Pancreas (tissue), 10 donors: ENCODE results near the gene SYNE2. TPM values are rescaled to one million over a fixed set of nuclear protein-coding genes. Genes with fewer than 3 reads are reported as not detected.

Experiments used
- ATAC-seq, 4 donors: fragments of 200-7000 bp; cut with Tn5 transposase; one replicate each; pipeline versions ENCODE4 v1.8.0 to v1.9.1; 2020; ENCODE audit warnings: mild to moderate bottlenecking in 4 of 4, moderate library complexity in 4 of 4
- DNase-seq, 6 donors: peaks; one replicate each; pipeline ENCODE4 v3.0.0-alpha.2; 2020
- FAIRE-seq: peaks from 2 replicates; lab custom pipeline; 2012; peaks lifted over from hg19 to GRCh38; lab: Jason Lieb, UNC
- H3K27ac ChIP-seq, 4 donors: fragments of 200-600 bp; sonication (generic); 1 replicate in 3 of 4; 2 replicates in 1 of 4; pipeline versions ENCODE4 v1.5.0 to v1.8.0; 2020
- H3K27me3 ChIP-seq, 4 donors: fragments of 200-600 bp; one replicate each; pipeline ENCODE4 v1.8.0; 2021
- H3K36me3 ChIP-seq, 3 donors: fragments of 200-600 bp; sonication (generic) in 1 of 3; one replicate each; pipeline versions ENCODE4 v1.5.0 to v1.8.0; 2020 to 2021
- H3K4me1 ChIP-seq, 3 donors: fragments of 200-600 bp; one replicate each; pipeline ENCODE4 v1.8.0; 2021
- H3K4me3 ChIP-seq, 4 donors: fragments of 200-600 bp; sonication (generic) in 2 of 4; one replicate each; pipeline versions ENCODE4 v1.5.0 to v1.8.0; 2020 to 2021
- H3K9me3 ChIP-seq, 4 donors: fragments of 200-600 bp; one replicate each; pipeline ENCODE4 v1.8.0; 2021
- WGBS, 2 donors: extraction: QIAGEN DNeasy Blood & Tissue Kit; methylation state at CpG; one replicate each; pipeline ENCODE4 v1.1.7; 2013; 5-methylcytosine and 5-hydroxymethylcytosine counted together
- intact Hi-C, 3 donors: fragments of 100-400 bp; cut with DNase I; formaldehyde crosslinking; loops; one replicate each; pipeline versions ENCODE4 v1.11.1 to v1.14.2; 2022
- microRNA-seq, 2 donors: library from miRNA; unstranded; fragments of <30 nt; microRNA quantifications; one replicate each; pipeline versions ENCODE4 to v1.1.0, GENCODE V29; 2019 to 2020
- polyA plus RNA-seq, 2 donors: library from polyadenylated mRNA; stranded (reverse); fragments of 200-250 nt; gene quantifications; one replicate each; pipeline ENCODE4 v1.2.3, GENCODE V29; 2013
- total RNA-seq, 6 donors: library from RNA; stranded (reverse); fragmentation: NEBNext Ultra II Directional in 4 of 6; extraction: Animal tissue kit (Norgen Biotek cat#: 25700) in 4 of 6; gene quantifications; one replicate each; pipeline versions ENCODE4 v1.2.1 to v1.2.4, GENCODE V29; 2021 to 2023
- TF ChIP-seq, protein P1 (sequence below), 4 donors: fragments of 200-600 bp; sonication (generic) in 3 of 4; IDR thresholded peaks; one replicate each; pipeline versions ENCODE4 v1.5.0 to v1.8.0; 2021; ENCODE audit warnings: antibody characterized with exemption in 4 of 4
- donor health status: healthy with polysubstance abuse.
- donor health status: DM: no; HTN: no; CAD: no; lungs with moderate emphysema.
- donor health status: DM: no; HTN: no; CAD: no.
- donor health status: control.
- donor health status: control.
- donor health status: Bipolar disorder and iron deficiency.
- donor health status: DM: yes; HTN: yes; CAD: no.
- donor health status: DM: no; HTN: no; CAD: no.
- donor health status: DM: no; HTN: no; CAD: no.
- donor health status: DM: yes; HTN: yes; CAD: no.

The SYNE2 gene
- total and polyA plus RNA-seq, 8 donors: 45.2 to 103 (median 56.6) TPM

DNA sequence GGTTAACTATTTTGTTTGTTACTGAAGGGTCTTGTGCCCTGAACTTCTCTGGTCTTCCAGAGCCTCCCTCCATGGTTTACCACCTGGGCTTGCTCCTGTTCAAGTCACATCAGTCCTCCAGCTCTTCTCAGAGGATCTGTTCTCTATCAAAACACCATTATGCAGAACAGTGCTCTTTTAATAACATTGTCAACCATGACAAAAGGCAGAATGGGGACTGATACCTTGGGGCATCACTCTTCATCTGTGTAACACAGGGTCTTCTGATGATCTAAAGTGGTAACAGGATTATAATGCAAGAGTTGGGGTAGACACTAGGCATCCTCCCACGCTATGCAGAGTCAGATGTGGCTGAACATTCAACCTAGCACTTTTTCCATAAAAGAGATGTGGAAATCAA, 403.0 kb downstream of the SYNE2 start:
- Histone ChIP-seq H3K27me3 (no peaks in the 10 kb centered on the region), H3K9me3 (no peaks in the 10 kb centered on the region), H3K4me3 (no peak overlapping the region), H3K27ac (no peak overlapping the region), H3K4me1 (no peaks in the 10 kb centered on the region), H3K36me3 (no peaks in the 10 kb centered on the region)
- WGBS, 2 donors: 93 to 97% methylated on average over 1 of the region's 1 CpG
- DNase-seq (no peak), ATAC-seq (no peak), FAIRE-seq (no peak)
- intact Hi-C loops: no loop called here
- TF ChIP-seq, protein P1, sequence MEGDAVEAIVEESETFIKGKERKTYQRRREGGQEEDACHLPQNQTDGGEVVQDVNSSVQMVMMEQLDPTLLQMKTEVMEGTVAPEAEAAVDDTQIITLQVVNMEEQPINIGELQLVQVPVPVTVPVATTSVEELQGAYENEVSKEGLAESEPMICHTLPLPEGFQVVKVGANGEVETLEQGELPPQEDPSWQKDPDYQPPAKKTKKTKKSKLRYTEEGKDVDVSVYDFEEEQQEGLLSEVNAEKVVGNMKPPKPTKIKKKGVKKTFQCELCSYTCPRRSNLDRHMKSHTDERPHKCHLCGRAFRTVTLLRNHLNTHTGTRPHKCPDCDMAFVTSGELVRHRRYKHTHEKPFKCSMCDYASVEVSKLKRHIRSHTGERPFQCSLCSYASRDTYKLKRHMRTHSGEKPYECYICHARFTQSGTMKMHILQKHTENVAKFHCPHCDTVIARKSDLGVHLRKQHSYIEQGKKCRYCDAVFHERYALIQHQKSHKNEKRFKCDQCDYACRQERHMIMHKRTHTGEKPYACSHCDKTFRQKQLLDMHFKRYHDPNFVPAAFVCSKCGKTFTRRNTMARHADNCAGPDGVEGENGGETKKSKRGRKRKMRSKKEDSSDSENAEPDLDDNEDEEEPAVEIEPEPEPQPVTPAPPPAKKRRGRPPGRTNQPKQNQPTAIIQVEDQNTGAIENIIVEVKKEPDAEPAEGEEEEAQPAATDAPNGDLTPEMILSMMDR (IDR thresholded peaks at IDR 0.05): no peak

DNA sequence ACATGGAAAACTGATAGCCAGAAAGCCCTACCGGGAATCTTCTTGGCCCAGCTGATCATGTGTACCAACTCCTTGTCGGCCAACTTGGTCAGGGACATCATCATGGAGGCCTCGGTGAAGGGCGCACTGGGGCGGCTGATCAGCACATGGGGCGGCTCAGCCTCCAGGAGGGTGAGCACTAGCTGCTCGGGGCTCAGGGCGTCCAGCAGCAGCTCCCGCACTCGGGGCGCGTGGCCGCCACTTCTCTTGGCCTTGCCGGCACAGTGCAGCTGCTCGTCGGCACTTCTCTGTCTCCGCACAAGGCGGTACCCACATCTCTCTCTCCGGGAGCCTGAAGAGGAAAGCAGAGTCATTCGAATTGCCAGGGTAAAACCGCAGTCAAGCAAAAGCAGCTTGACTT, 407.6 kb downstream of the SYNE2 start:
- Histone ChIP-seq H3K36me3 (no peaks in the 10 kb centered on the region), H3K9me3 (no peaks in the 10 kb centered on the region), H3K27me3 (no peaks in the 10 kb centered on the region), H3K27ac (no peak overlapping the region), H3K4me3 (no peak overlapping the region), H3K4me1 (no peaks in the 10 kb centered on the region)
- TF ChIP-seq, protein P1 (IDR thresholded peaks at IDR 0.05): no peak
- ATAC-seq (no peak), FAIRE-seq (no peak), DNase-seq (no peak)
- 94 to 95% methylated on average over 21 of the region's 21 CpGs for WGBS, 2 donors
- intact Hi-C loops: no loop called here

GRCh38 chr14:64265222-64265621, 412.4 kb downstream of the SYNE2 start:
- Histone ChIP-seq H3K36me3 (no peaks in the 10 kb centered on the region), H3K27ac (no peak overlapping the region), H3K4me3 (no peak overlapping the region), H3K4me1 (no peaks in the 10 kb centered on the region), H3K9me3 (no peaks in the 10 kb centered on the region), H3K27me3 (no peaks in the 10 kb centered on the region)
- no peak for FAIRE-seq
- TF ChIP-seq, protein P1 (IDR thresholded peaks at IDR 0.05): no peak
- 96 to 98% methylated on average over 1 of the region's 1 CpG for WGBS, 2 donors
- DNase-seq: no peak
- intact Hi-C loops: no loop called here
- no peak for ATAC-seq

GRCh38 chr14:64266239-64266638, 413.4 kb downstream of the SYNE2 start:
- intact Hi-C loops: no loop called here
- TF ChIP-seq, protein P1 (IDR thresholded peaks at IDR 0.05): no peak
- Histone ChIP-seq H3K27ac (no peak overlapping the region), H3K9me3 (no peaks in the 10 kb centered on the region), H3K4me1 (no peaks in the 10 kb centered on the region), H3K27me3 (no peaks in the 10 kb centered on the region), H3K4me3 (no peak overlapping the region), H3K36me3 (no peaks in the 10 kb centered on the region)
- ATAC-seq (no peak), DNase-seq (no peak), FAIRE-seq (no peak)
- WGBS, 2 donors: 63 to 73% methylated on average over 2 of the region's 2 CpGs

DNA sequence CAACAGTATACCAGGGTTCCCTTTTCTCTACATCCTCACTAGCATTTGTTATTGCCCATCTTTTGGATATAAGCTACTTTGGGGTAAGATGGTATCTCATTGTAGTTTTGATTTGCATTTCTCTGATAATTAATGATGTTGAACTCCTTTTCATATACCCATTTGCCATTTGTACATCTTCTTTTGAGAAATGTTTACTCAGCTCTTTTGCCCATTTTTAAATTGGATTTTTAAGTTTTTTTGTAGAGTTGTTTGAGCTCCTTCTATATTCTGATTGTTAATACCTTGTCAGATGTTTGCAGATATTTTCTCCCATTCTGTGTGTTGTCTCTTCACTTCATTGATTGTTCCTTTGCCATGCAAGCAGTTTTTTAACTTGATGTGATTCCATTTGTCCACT, 419.2 kb downstream of the SYNE2 start:
- Histone ChIP-seq H3K27ac (no peak overlapping the region), H3K9me3 (no peaks in the 10 kb centered on the region), H3K27me3 (peaks cover 0 to 4% (median 0%) of the 10 kb centered on the region in 4 donors), H3K4me3 (no peak overlapping the region), H3K36me3 (no peaks in the 10 kb centered on the region), H3K4me1 (no peaks in the 10 kb centered on the region)
- TF ChIP-seq, protein P1 (IDR thresholded peaks at IDR 0.05): no peak
- ATAC-seq (no peak), FAIRE-seq (no peak), DNase-seq (no peak)
- intact Hi-C loops: no loop called here

Small RNA genes lying within 50 kb of the gene (microRNA-seq; reads per million reads assigned to microRNA genes)
- gene MIR548H1: 0 reads per million in 2 donors

Other genes starting within 250 kb of the SYNE2 start
- 10 to 100 TPM in 1 of 6 donors, 1 to 10 TPM in 5; 4.3 to 11.0 (median 7.6) TPM for gene WDR89, start 211.1 kb upstream of the SYNE2 start, total RNA-seq
- 1 to 10 TPM; 4.0 to 6.6 TPM for gene WDR89, start 211.1 kb upstream of the SYNE2 start, polyA plus RNA-seq
- gene SGPP1, start 124.9 kb upstream of the SYNE2 start, total RNA-seq: 10 to 100 TPM in 5 of 6 donors, 1 to 10 TPM in 1; 8.9 to 14.3 (median 11.4) TPM
- gene SGPP1, start 124.9 kb upstream of the SYNE2 start, polyA plus RNA-seq: 10 to 100 TPM in 1 of 2 donors, 1 to 10 TPM in 1; 5.7 to 10.7 TPM